Measurements from ENCODE around the gene CHCT1.

The CHCT1 gene

GRCh38 chr17:60395508-60396065 lies 26.7 kb upstream of the CHCT1 start:
- no peak for TF ChIP-seq CTCF (IDR thresholded peaks at IDR 0.05)

- no peak for TF ChIP-seq CTCF (IDR thresholded peaks at IDR 0.05)
Observed at GRCh38 chr17:60396412-60396811, 25.9 kb upstream of the CHCT1 start.

- no peak for TF ChIP-seq CTCF (IDR thresholded peaks at IDR 0.05)
Observed at GRCh38 chr17:60398227-60398959, 23.9 kb upstream of the CHCT1 start.

- TF ChIP-seq CTCF (IDR thresholded peaks at IDR 0.05), result no peak
Observed at GRCh38 chr17:60401819-60402218, 20.5 kb upstream of the CHCT1 start.

GRCh38 chr17:60403523-60403810 lies 18.8 kb upstream of the CHCT1 start:
- TF ChIP-seq CTCF (IDR thresholded peaks at IDR 0.05), result no peak

- TF ChIP-seq CTCF (IDR thresholded peaks at IDR 0.05), result no peak
Observed at GRCh38 chr17:60403962-60404361, 18.3 kb upstream of the CHCT1 start.

GRCh38 chr17:60406887-60407286 lies 15.4 kb upstream of the CHCT1 start:
- TF ChIP-seq CTCF (IDR thresholded peaks at IDR 0.05), result no peak

- TF ChIP-seq CTCF (IDR thresholded peaks at IDR 0.05), result no peak
Observed at GRCh38 chr17:60410001-60410400, 12.3 kb upstream of the CHCT1 start.

Data from LNCAP (cell line).